Mesenchymal stem cell (in vitro differentiated cells and primary cell): ENCODE data around the gene SLC35E1.
A peak's percentile ranks its signal among the peaks of the same experiment; 100 is the strongest.

Experiments used
- DNase-seq: peaks from one replicate; pipeline ENCODE4 v3.0.0-alpha.2; 2013
- H2AFZ ChIP-seq: one replicate; pipeline ENCODE4 v1.6.1; 2013; ENCODE audit warnings: low read depth, mild to moderate bottlenecking, control low read depth, inconsistent platforms, low read length, moderate library complexity
- H2AK5ac ChIP-seq: 2 replicates; pipeline ENCODE4 v1.6.1; 2013; ENCODE audit warnings: low read length, moderate library complexity, mild to moderate bottlenecking, inconsistent platforms; ENCODE audit not compliant: severe bottlenecking
- H2BK120ac ChIP-seq: one replicate; pipeline ENCODE4 v1.6.1; 2013; ENCODE audit warnings: low read depth, mild to moderate bottlenecking, inconsistent platforms, low read length, moderate library complexity
- H2BK12ac ChIP-seq, 2 experiments: one replicate each; pipeline ENCODE4 v1.6.1; 2013; ENCODE audit warnings: inconsistent platforms in 2 of 2, low read length in 2 of 2, mild to moderate bottlenecking in 2 of 2, moderate library complexity in 2 of 2, control low read depth in 1 of 2
- H2BK15ac ChIP-seq: one replicate; pipeline ENCODE4 v1.6.1; 2013; ENCODE audit warnings: mild to moderate bottlenecking, low read depth, inconsistent platforms; ENCODE audit not compliant: poor library complexity, severe bottlenecking
- H2BK5ac ChIP-seq: 2 replicates; pipeline ENCODE4 v1.6.1; 2013; ENCODE audit warnings: low read depth, mild to moderate bottlenecking, low read length, control low read depth, inconsistent platforms; ENCODE audit not compliant: poor library complexity, severe bottlenecking
- H3K14ac ChIP-seq, 2 experiments: one replicate each; pipeline ENCODE4 v1.6.1; 2013; ENCODE audit warnings: inconsistent platforms in 2 of 2, low read length in 2 of 2, control low read depth in 1 of 2, mild to moderate bottlenecking in 1 of 2, moderate library complexity in 1 of 2
- H3K18ac ChIP-seq, 2 experiments: one replicate each; pipeline ENCODE4 v1.6.1; 2013; ENCODE audit warnings: inconsistent platforms in 2 of 2, low read length in 2 of 2, control low read depth in 1 of 2, low read depth in 1 of 2, mild to moderate bottlenecking in 1 of 2
- H3K23ac ChIP-seq, 2 experiments: one replicate each; pipeline ENCODE4 v1.6.1; 2013; ENCODE audit warnings: inconsistent platforms in 2 of 2, low read length in 2 of 2, mild to moderate bottlenecking in 2 of 2, moderate library complexity in 2 of 2, control low read depth in 1 of 2
- H3K27ac ChIP-seq: 2 replicates; pipeline ENCODE4 v1.5.1; 2013; ENCODE audit warnings: mild to moderate bottlenecking, moderate library complexity, low read length, control low read depth, inconsistent platforms; ENCODE audit not compliant: poor library complexity, severe bottlenecking
- H3K27me3 ChIP-seq, 2 experiments: 2 replicates each; pipeline versions ENCODE4 v1.6.1 to v1.7.0; 2013; ENCODE audit warnings: low read length in 2 of 2, mild to moderate bottlenecking in 2 of 2, moderate library complexity in 2 of 2, control low read depth in 1 of 2, inconsistent platforms in 1 of 2; ENCODE audit not compliant: control insufficient read depth in 1 of 2, insufficient read depth in 1 of 2
- H3K36me3 ChIP-seq, 2 experiments: 2 replicates each; pipeline versions ENCODE4 v1.6.1 to v1.7.0; 2013; ENCODE audit warnings: low read length in 2 of 2, control low read depth in 1 of 2, inconsistent platforms in 1 of 2, low read depth in 1 of 2, mild to moderate bottlenecking in 1 of 2; ENCODE audit not compliant: insufficient read depth in 2 of 2, control insufficient read depth in 1 of 2
- H3K4ac ChIP-seq, 2 experiments: one replicate each; pipeline ENCODE4 v1.6.1; 2013; ENCODE audit warnings: inconsistent platforms in 2 of 2, low read length in 2 of 2, mild to moderate bottlenecking in 2 of 2, moderate library complexity in 2 of 2, control low read depth in 1 of 2, low read depth in 1 of 2
- H3K4me1 ChIP-seq: 2 replicates; pipeline ENCODE4 v1.6.1; 2013; ENCODE audit warnings: low read depth, low read length, control low read depth; ENCODE audit not compliant: control insufficient read depth, insufficient read depth
- H3K4me2 ChIP-seq: 2 replicates; pipeline ENCODE4 v1.6.1; 2013; ENCODE audit warnings: low read length, mild to moderate bottlenecking, inconsistent platforms; ENCODE audit not compliant: poor library complexity, severe bottlenecking
- H3K4me3 ChIP-seq, 2 experiments: 2 replicates each; pipeline versions ENCODE4 v1.5.1 to v1.7.0; 2013; ENCODE audit warnings: low read length in 2 of 2, mild to moderate bottlenecking in 2 of 2, control low read depth in 1 of 2, low read depth in 1 of 2; ENCODE audit not compliant: insufficient read depth in 1 of 2
- H3K79me1 ChIP-seq: replicated peaks from 2 replicates; pipeline ENCODE4 v1.6.1; 2013; ENCODE audit warnings: mild to moderate bottlenecking, control low read depth, low read length, inconsistent platforms; ENCODE audit not compliant: poor library complexity, severe bottlenecking
- H3K9ac ChIP-seq: 2 replicates; pipeline ENCODE4 v1.7.0; 2013; ENCODE audit warnings: mild to moderate bottlenecking, low read length, moderate library complexity
- H3K9me3 ChIP-seq: 2 replicates; pipeline ENCODE4 v1.7.0; 2013; ENCODE audit warnings: mild to moderate bottlenecking, low read length; ENCODE audit not compliant: control insufficient read depth
- H4K8ac ChIP-seq: one replicate; pipeline ENCODE4 v1.6.1; 2013; ENCODE audit warnings: inconsistent platforms, mild to moderate bottlenecking, low read length, moderate library complexity
- H4K91ac ChIP-seq: one replicate; pipeline ENCODE4 v1.6.1; 2013; ENCODE audit warnings: mild to moderate bottlenecking, low read length, inconsistent platforms
- WGBS: methylation state at CpG from one replicate; pipeline ENCODE4 v1.1.7; 2013; ENCODE audit warnings: mixed read lengths; 5-methylcytosine and 5-hydroxymethylcytosine counted together

Gene SLC35E1

DNA sequence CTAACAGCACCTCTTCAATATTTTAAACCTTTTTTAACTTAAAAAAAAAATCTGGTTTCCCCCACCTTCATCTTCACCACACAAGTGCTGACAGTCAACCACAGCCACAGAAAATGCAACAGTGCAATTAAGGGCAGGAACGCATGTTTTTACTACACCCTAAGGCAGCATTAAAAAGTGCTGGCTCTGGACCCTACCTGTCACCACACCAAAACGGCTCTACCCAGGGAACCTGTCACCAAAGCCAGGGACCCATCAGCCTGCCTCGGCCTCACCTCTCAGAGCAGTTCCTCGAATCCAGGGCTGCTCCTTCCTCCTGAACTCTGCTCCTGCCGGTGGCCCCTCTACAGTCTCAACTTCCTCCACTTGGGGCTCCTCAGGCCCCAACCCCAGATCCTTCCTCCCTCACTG, 22.5 kb upstream of the SLC35E1 start:
- Histone ChIP-seq H3K4me2 (no peak overlapping the region), H3K14ac (no peak overlapping the region)
- no peak for DNase-seq

DNA sequence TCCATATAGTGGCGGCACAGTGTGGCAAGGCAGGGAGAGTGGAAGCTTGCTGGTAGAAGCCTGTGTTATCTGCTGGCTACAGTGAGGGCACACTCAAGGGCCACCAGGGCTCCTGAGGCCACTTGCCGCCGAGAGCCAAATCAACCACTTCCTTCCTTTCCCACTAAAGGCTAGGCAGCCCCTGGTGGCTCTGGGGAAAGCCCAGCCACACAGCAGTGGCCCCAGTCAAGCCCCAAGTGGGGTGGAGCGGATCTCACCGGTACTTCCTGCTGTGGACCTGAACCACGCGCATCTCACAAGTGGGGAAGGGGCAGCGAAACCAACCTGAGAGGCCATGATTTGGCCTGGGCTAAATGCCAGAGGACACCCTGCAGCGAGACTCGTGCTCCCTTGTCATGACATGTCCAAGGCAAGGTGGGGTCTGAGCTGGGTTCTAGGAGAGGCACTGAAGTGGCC, 21.9 kb upstream of the SLC35E1 start:
- no peak overlapping the region for H3K4me2 ChIP-seq
- H2BK5ac ChIP-seq, result no peak overlapping the region
- H3K9me3 ChIP-seq, result no peaks in the 10 kb centered on the region
- H4K8ac ChIP-seq, result no peak overlapping the region
- no peak overlapping the region for H2BK120ac ChIP-seq
- H3K79me1 ChIP-seq, result peaks cover 37% of the 10 kb centered on the region
- H2BK15ac ChIP-seq, result no peak overlapping the region
- H3K23ac ChIP-seq, result no peak overlapping the region
- 87% methylated on average over 10 of the region's 10 CpGs for WGBS
- peaks cover 4 to 25% of the 10 kb centered on the region in 2 experiments for H3K36me3 ChIP-seq
- no peak overlapping the region for H3K18ac ChIP-seq
- H3K27me3 ChIP-seq, result no peaks in the 10 kb centered on the region
- no peak overlapping the region for H3K14ac ChIP-seq
- peak overlapping the region; percentile 6 for H4K91ac ChIP-seq
- H2AFZ ChIP-seq, result no peak overlapping the region
- H3K4ac ChIP-seq, result no peak overlapping the region
- no peak overlapping the region for H3K27ac ChIP-seq
- H3K4me3 ChIP-seq, result no peak overlapping the region
- no peak overlapping the region for H2BK12ac ChIP-seq
- H3K9ac ChIP-seq, result no peak overlapping the region
- peaks cover 39% of the 10 kb centered on the region for H3K4me1 ChIP-seq
- H2AK5ac ChIP-seq, result no peak overlapping the region
- no peak for DNase-seq

More for the DNA sequence above, 22.5 kb upstream of the SLC35E1 start:
- peaks cover 35% of the 10 kb centered on the region for H3K79me1 ChIP-seq
- H3K4me3 ChIP-seq, result no peak overlapping the region
- no peak overlapping the region for H3K27ac ChIP-seq
- H3K23ac ChIP-seq, result no peak overlapping the region
- H3K36me3 ChIP-seq, result peaks cover 4 to 25% of the 10 kb centered on the region in 2 experiments
- no peak overlapping the region for H2BK15ac ChIP-seq
- H2AFZ ChIP-seq, result no peak overlapping the region
- no peak overlapping the region for H2BK12ac ChIP-seq
- H3K27me3 ChIP-seq, result no peaks in the 10 kb centered on the region
- no peak overlapping the region for H3K4ac ChIP-seq
- H2AK5ac ChIP-seq, result no peak overlapping the region
- H4K91ac ChIP-seq, result no peak overlapping the region
- H3K9me3 ChIP-seq, result no peaks in the 10 kb centered on the region
- H3K9ac ChIP-seq, result no peak overlapping the region
- H4K8ac ChIP-seq, result no peak overlapping the region
- peaks cover 38% of the 10 kb centered on the region for H3K4me1 ChIP-seq
- no peak overlapping the region for H2BK5ac ChIP-seq
- no peak overlapping the region for H3K18ac ChIP-seq
- 96% methylated on average over 5 of the region's 5 CpGs for WGBS
- H2BK120ac ChIP-seq, result no peak overlapping the region

- H3K27ac ChIP-seq, result no peak overlapping the region
- H4K91ac ChIP-seq, result no peak overlapping the region
- no peak overlapping the region for H3K18ac ChIP-seq
- no peak overlapping the region for H3K14ac ChIP-seq
- no peak for DNase-seq
- H2BK5ac ChIP-seq, result no peak overlapping the region
- no peak overlapping the region for H3K4ac ChIP-seq
- no peaks in the 10 kb centered on the region for H3K27me3 ChIP-seq
- peak overlapping the region in 1 of 2 experiments; percentile 26 for H3K23ac ChIP-seq
- no peak overlapping the region for H3K4me2 ChIP-seq
- no peak overlapping the region for H3K4me3 ChIP-seq
- no peak overlapping the region for H4K8ac ChIP-seq
- no peak overlapping the region for H2BK15ac ChIP-seq
- WGBS, result 97% methylated on average over 4 of the region's 4 CpGs
- H2BK120ac ChIP-seq, result no peak overlapping the region
- no peak overlapping the region for H2AK5ac ChIP-seq
- peaks cover 45% of the 10 kb centered on the region for H3K4me1 ChIP-seq
- peaks cover 4 to 25% of the 10 kb centered on the region in 2 experiments for H3K36me3 ChIP-seq
- no peaks in the 10 kb centered on the region for H3K9me3 ChIP-seq
- no peak overlapping the region for H2BK12ac ChIP-seq
- H3K79me1 ChIP-seq, result peaks cover 38% of the 10 kb centered on the region
- no peak overlapping the region for H3K9ac ChIP-seq
- no peak overlapping the region for H2AFZ ChIP-seq
Measured at GRCh38 chr19:16593181-16593580, 21.0 kb upstream of the SLC35E1 start.

DNA sequence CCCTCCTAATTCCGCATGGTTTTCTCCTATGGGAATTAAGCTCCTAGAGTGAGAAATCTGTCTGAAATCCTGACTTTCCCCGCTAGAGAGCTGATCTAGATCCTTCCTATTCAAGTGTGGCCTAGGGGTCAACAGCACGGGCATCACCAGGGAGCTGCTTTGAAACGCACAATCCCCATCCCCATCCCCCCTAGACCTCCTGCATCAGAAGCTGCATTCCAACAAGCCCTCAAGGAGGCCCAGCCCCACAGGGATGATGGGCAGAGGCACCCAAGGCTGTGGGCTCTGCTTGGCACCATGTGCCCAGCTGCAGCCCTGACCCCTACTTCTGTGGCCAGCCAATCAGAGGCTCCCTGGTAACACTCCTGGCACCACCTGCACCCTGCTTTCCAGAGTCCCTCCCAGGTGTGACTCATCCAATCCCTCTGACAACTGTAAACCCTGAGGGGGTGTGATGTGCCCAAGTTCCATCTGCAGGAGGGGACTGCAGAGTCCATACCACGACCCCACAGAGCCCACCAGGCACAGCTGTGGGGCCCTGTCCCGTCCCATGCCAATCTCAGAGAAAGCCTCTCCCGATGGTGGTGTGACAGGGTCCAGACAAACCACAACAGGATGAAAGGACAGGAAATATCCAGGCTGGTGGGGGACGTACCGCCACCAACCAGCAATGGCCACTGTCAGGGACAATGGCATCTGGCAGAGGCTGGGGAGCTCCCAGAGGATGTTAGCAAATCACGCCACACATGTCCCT, 19.8 kb upstream of the SLC35E1 start:
- H3K36me3 ChIP-seq, result peaks cover 4 to 25% of the 10 kb centered on the region in 2 experiments
- H3K14ac ChIP-seq, result no peak overlapping the region
- H3K4me2 ChIP-seq, result no peak overlapping the region
- H3K4me1 ChIP-seq, result peaks cover 57% of the 10 kb centered on the region
- no peak overlapping the region for H3K27ac ChIP-seq
- H3K23ac ChIP-seq, result no peak overlapping the region
- H3K9me3 ChIP-seq, result no peaks in the 10 kb centered on the region
- peak overlapping the region in 1 of 2 experiments; percentile 11 for H3K18ac ChIP-seq
- no peak for DNase-seq
- H3K79me1 ChIP-seq, result peaks cover 38% of the 10 kb centered on the region
- H4K91ac ChIP-seq, result no peak overlapping the region
- no peak overlapping the region for H2BK15ac ChIP-seq
- H2BK120ac ChIP-seq, result no peak overlapping the region
- H3K4ac ChIP-seq, result no peak overlapping the region
- H2BK5ac ChIP-seq, result no peak overlapping the region
- WGBS, result 75% methylated on average over 10 of the region's 10 CpGs
- no peaks in the 10 kb centered on the region for H3K27me3 ChIP-seq
- H2AFZ ChIP-seq, result no peak overlapping the region
- H3K4me3 ChIP-seq, result no peak overlapping the region
- no peak overlapping the region for H2AK5ac ChIP-seq
- no peak overlapping the region for H3K9ac ChIP-seq
- no peak overlapping the region for H4K8ac ChIP-seq
- H2BK12ac ChIP-seq, result peak overlapping the region in 1 of 2 experiments; percentile 10
